Activated naive CD4-positive, alpha-beta T cell treated with anti-CD3 and anti-CD28 coated beads, Interleukin-2, amount 50 U/mL, for 24 hours (primary cell): Measurements from ENCODE around the gene STOX1.
"Not testable (repeated sequence)": the region's sequence is repeated elsewhere in the genome, so short reads cannot be mapped to it uniquely, and the experiment has no call there.

ENCODE experiments used
- H3K27ac Mint-ChIP-seq: one replicate; pipeline ENCODE4 v1.8.0; 2021; ENCODE audit warnings: mild to moderate bottlenecking, mixed read lengths
- H3K27me3 Mint-ChIP-seq: one replicate; pipeline ENCODE4 v1.8.0; 2021; ENCODE audit warnings: mixed read lengths
- H3K36me3 Mint-ChIP-seq: one replicate; pipeline ENCODE4 v1.8.0; 2021; ENCODE audit warnings: mixed read lengths
- H3K4me1 Mint-ChIP-seq: one replicate; pipeline ENCODE4 v1.8.0; 2021; ENCODE audit warnings: mixed read lengths
- H3K4me3 Mint-ChIP-seq: one replicate; pipeline ENCODE4 v1.8.0; 2021; ENCODE audit warnings: mild to moderate bottlenecking, mixed read lengths
- H3K9me3 Mint-ChIP-seq: one replicate; pipeline ENCODE4 v1.8.0; 2021; ENCODE audit warnings: mixed read lengths

STOX1 gene

DNA sequence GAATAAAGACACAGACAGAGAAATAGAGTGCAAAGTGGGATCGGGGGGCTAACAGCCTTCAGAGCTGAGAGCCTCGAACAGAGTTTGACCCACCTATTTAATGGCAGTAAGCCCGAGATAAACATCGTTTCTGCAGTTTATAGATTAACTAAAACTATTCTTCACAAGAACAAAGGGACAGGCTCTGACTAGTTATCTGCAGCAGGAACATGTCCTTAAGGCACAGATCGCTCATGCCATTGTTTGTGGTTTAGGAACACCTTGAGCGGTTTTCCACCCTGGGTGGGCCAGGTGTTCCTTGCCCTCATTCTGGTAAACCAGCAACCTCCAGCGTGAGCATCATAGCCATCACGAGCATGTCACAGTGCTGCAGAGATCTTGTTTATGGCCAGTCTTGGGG is 40.8 kb downstream of the STOX1 start:
- H3K4me3 Mint-ChIP-seq, H3K27ac Mint-ChIP-seq, H3K9me3 Mint-ChIP-seq, H3K36me3 Mint-ChIP-seq, H3K27me3 Mint-ChIP-seq: not testable (repeated sequence)
- peaks cover 12% of the 10 kb centered on the region for H3K4me1 Mint-ChIP-seq

DNA sequence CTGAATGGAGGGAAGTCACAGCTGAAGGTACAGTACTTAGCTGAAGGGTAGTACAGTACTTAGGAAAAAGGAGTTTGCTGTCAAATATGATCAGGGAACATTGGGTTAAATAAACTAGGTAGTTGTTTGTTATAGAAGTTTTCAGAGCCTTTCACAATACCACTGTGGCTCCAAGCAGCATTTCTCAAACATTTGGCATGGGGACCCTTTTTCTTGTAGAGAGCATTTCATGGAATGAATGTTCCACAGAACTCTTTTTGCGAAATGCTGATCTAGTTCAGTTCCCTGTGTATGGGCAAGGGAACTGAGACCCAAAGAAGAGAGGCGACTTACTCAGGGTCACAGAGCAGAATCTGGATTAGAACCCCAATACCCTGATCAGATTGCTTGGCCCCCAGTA is 42.3 kb downstream of the STOX1 start:
- Mint-ChIP-seq H3K36me3 (peaks cover 3% of the 10 kb centered on the region), H3K4me3 (no peak overlapping the region), H3K4me1 (peaks cover 12% of the 10 kb centered on the region), H3K27ac (no peak overlapping the region), H3K27me3 (no peaks in the 10 kb centered on the region), H3K9me3 (peaks cover 5% of the 10 kb centered on the region)

DNA sequence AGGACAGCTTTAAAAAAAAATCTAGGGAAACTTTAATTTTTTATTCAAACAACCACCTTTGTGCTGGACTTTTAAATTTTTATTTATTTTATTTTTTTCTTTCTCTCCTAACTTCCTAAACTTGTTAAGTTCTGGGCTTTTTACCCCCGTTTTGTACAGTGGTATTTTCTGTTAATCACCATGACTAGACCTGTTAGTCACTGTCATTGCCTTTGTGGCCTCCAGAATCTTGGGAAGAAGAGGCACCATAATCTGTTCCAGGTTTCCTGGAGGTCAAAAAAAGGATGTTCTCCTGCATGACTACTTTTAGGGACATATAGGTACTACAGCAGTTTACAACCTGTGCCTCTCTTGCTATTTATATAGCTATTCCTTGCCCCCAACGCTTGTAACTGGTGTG is 42.7 kb downstream of the STOX1 start:
- Mint-ChIP-seq H3K9me3 (peaks cover 5% of the 10 kb centered on the region), H3K4me3 (no peak overlapping the region), H3K27ac (no peak overlapping the region), H3K4me1 (peaks cover 12% of the 10 kb centered on the region), H3K27me3 (no peaks in the 10 kb centered on the region), H3K36me3 (peaks cover 3% of the 10 kb centered on the region)

DNA sequence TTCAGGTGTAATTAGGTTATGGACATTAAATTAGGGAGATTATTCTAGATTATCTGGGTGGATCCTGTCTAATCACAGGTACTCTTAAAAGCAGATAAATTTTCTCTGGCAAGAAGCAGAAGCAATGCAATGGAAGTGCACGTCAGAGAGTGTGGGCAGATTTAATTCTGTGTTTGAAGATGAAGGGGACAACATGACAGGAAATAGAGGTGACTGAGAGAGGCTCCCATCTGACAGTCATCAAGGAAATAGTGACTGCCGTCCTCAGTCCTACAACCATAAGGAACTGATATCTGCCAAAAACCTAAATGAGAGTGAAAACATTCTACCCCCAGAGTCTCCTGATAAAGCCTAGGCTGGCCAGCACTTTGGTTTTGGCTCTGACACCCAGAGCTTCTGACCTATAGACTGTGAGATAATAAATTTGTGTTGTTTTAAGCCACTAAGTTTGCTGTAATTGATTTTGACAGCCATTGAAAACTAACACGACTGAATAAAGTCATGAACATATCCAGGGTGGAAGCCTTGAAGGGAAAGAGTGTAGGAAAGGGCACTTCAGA is 43.3 kb downstream of the STOX1 start:
- peaks cover 5% of the 10 kb centered on the region for H3K9me3 Mint-ChIP-seq
- H3K4me1 Mint-ChIP-seq, result peaks cover 12% of the 10 kb centered on the region
- no peaks in the 10 kb centered on the region for H3K27me3 Mint-ChIP-seq
- peaks cover 3% of the 10 kb centered on the region for H3K36me3 Mint-ChIP-seq
- H3K4me3 Mint-ChIP-seq, result no peak overlapping the region
- H3K27ac Mint-ChIP-seq, result peak overlapping the region; percentile 71

DNA sequence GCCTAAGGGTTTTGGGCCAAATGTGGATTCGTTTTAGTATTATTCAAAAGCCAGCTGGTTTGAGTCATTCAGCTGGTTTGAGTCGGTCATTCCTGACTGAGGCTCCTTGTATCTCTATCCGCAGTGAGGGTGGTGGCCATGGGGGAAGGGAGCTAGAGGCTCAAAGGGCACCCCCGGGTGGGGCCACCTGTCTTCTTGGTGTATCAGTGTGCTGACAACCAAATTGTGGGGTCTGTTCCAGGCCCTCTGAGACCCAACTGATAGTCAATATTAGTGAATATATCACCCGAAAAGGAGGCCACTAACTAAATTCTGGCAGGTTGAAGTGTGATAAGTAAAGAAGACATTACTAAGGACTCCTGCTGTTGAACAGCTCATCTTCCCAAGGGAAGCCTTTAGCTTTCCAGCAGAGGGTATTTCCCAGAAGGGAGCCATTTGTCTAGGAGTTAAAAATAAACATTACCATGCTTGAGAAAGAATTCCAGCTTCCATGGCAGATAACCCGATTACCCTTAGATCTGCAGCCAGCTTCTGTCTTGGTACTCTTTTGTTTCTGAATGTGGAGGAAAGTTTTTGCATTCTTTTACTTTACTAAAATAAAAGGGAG is 43.9 kb downstream of the STOX1 start:
- peak overlapping the region; percentile 71 for H3K27ac Mint-ChIP-seq
- peaks cover 12% of the 10 kb centered on the region for H3K4me1 Mint-ChIP-seq
- peaks cover 5% of the 10 kb centered on the region for H3K9me3 Mint-ChIP-seq
- no peak overlapping the region for H3K4me3 Mint-ChIP-seq
- peaks cover 3% of the 10 kb centered on the region for H3K36me3 Mint-ChIP-seq
- no peaks in the 10 kb centered on the region for H3K27me3 Mint-ChIP-seq

DNA sequence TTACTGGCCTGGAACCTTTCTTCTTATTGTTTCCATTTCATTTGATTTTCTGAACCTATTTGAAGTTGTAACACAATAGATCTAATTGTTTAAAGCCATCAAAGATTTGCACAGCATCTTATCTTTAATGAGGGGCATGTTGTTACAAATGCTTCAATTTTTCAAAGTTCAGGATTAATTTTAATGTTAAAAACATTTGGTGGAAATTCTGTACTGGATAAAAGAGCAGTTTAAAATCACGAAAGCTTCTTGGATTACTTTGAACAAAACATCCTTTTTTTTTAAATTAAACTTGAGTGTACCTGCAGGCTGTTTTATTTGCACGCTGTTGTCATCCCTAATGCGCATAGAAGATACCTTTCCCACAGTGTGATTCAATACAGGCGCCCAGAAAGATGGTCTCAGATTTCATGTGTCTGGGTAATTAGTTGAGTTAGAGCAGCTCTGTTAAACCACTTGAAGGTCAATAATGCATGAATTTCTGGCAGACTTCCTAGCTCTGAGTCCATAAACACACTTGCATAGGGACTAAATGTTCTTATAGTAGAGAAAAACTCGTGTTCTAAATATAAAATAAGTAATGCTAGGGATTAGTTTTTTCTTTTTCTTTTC is 44.5 kb downstream of the STOX1 start:
- H3K36me3 Mint-ChIP-seq, result peaks cover 3% of the 10 kb centered on the region
- no peak overlapping the region for H3K4me3 Mint-ChIP-seq
- H3K4me1 Mint-ChIP-seq, result peaks cover 12% of the 10 kb centered on the region
- H3K27me3 Mint-ChIP-seq, result no peaks in the 10 kb centered on the region
- no peak overlapping the region for H3K27ac Mint-ChIP-seq
- peaks cover 5% of the 10 kb centered on the region for H3K9me3 Mint-ChIP-seq

DNA sequence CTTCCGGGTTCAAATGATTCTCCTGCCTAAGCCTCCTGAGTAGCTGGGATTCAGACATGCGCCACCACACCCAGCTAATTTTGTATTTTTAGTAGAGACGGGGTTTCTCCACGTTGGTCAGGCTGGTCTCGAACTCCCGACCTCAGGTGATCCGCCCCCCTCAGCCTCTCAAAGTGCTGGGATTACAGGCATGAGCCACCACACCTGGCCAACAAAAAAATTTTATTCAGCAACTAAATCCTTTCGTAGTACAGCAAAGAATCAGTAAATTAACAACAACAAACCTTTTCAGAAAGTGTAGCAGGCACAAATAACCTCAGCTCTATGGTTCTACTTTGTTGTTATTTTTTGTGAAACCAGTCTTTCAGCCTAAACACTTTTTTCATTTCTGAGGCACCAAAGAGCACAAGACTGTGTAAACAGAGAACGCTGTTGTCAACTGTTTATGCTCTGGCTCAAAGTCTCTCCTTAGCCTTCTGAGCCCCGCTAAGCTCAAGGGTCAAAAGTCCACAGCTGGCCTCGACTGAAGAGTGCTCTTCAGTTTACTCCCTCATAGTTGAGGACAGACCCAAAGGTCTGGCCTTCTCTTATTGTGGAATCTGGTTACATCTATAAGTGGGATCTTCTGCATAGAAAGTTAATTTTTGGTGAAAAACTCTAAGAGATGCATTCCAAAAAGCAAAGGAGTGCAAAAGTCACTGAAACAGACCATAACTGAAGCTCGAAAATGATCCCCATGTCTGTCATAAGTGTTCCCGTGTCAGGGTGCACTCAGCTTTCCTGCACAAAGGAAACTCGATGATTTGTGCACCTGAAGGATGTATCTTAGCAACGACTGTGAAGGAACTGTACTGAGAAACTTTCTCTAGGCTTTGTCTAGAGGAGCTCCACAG is 49.2 kb downstream of the STOX1 start:
- Mint-ChIP-seq H3K27ac (no peak overlapping the region), H3K27me3 (no peaks in the 10 kb centered on the region), H3K4me3 (no peak overlapping the region), H3K36me3 (no peaks in the 10 kb centered on the region), H3K9me3 (no peaks in the 10 kb centered on the region), H3K4me1 (no peaks in the 10 kb centered on the region)

DNA sequence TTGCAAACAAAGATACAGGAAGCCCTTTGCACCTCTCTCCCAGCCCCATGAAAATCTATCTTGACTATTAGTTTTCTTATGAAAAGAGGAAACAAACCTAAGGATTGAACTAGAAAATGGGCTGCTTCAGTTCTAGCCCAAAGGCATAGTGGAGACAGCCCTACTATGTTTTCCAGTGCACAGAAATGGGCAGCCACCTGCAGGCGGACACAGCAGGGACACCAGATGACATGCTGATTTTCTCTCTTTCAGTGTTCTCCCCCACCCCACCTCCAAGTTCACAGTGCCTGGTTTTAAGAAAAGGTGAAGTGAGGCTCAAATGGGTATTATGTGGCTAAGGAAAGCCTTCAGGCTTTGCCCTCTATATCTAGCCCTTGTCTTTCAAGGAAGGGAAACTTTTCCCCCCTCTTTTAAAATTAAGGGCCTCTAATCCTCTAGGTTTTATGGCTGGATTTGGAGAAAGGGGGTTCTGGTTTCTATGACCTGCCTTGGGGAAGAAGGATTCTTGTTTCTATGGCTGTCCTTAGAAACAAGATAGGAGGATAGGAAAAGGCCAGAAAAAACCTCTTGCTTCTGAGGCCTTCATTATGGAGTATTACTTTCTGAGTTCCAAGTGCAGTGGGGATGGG is 50.3 kb downstream of the STOX1 start:
- no peaks in the 10 kb centered on the region for H3K4me1 Mint-ChIP-seq
- H3K27ac Mint-ChIP-seq, result no peak overlapping the region
- H3K36me3 Mint-ChIP-seq, result no peaks in the 10 kb centered on the region
- H3K9me3 Mint-ChIP-seq, result no peaks in the 10 kb centered on the region
- H3K4me3 Mint-ChIP-seq, result no peak overlapping the region
- no peaks in the 10 kb centered on the region for H3K27me3 Mint-ChIP-seq

DNA sequence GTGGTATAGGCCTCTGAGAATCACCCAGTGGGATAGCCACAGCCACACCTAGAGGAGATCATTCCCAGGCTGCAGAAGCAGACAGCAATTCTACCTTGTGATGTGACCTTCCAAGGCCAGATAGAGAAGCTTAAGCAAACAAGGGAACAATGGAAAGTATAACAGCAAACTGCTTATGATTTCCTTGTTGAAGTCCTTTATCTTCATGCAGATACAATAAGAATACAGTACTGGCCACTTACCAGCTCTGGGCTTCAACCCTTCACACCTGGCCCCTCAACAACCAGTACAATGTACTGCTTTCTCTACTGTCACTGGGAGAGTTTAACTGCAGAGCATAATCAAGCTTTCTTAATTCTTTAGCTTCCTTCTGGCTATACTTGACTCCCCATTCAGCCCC is 51.2 kb downstream of the STOX1 start:
- H3K36me3 Mint-ChIP-seq, result no peaks in the 10 kb centered on the region
- no peaks in the 10 kb centered on the region for H3K9me3 Mint-ChIP-seq
- H3K27ac Mint-ChIP-seq, result no peak overlapping the region
- no peaks in the 10 kb centered on the region for H3K4me1 Mint-ChIP-seq
- H3K4me3 Mint-ChIP-seq, result no peak overlapping the region
- no peaks in the 10 kb centered on the region for H3K27me3 Mint-ChIP-seq

DNA sequence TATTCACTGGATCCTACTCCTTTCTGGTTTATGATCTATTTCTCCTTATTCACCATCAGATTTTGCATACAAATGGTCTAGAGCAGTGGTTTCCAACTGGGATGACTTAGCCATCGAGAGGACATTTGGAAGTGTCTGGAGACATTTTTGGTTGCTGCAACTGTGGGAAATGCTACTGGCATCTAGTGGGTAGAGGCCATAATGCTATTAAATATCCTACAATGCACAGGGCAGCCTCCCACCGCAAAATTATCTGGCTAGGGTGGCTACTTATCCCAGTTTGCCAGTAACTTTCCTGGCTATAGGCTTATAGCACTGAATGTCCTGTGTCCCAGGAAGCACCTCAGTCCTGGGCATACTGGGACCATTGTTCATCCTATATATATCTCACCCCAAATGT is 52.3 kb downstream of the STOX1 start:
- no peaks in the 10 kb centered on the region for H3K4me1 Mint-ChIP-seq

DNA sequence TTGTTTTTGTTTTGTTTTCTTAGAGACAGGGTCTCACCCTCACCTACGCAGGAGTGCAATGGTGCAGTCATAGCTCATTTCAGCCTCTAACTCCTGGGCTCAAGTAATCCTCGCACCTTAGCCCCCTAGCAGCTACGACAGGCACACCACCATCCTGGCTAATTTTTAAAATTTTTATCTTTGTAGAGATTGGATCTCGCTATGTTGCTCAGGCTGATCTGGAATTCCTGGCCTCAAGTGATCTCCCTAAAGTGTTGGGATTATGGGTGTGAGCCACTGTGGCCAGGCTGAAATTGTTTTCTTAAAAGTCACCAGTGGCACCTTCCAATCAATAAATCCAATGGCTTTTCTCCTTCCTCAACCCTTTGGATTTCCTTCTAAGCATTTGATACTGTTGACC is 52.9 kb downstream of the STOX1 start:
- Mint-ChIP-seq H3K4me3 (no peak overlapping the region), H3K36me3 (peaks cover 1% of the 10 kb centered on the region), H3K4me1 (no peaks in the 10 kb centered on the region), H3K9me3 (no peaks in the 10 kb centered on the region), H3K27me3 (no peaks in the 10 kb centered on the region), H3K27ac (no peak overlapping the region)

More for the DNA sequence above, 52.3 kb downstream of the STOX1 start:
- Mint-ChIP-seq H3K27ac (no peak overlapping the region), H3K9me3 (no peaks in the 10 kb centered on the region), H3K36me3 (peaks cover under 1% of the 10 kb centered on the region), H3K27me3 (no peaks in the 10 kb centered on the region), H3K4me3 (no peak overlapping the region)

DNA sequence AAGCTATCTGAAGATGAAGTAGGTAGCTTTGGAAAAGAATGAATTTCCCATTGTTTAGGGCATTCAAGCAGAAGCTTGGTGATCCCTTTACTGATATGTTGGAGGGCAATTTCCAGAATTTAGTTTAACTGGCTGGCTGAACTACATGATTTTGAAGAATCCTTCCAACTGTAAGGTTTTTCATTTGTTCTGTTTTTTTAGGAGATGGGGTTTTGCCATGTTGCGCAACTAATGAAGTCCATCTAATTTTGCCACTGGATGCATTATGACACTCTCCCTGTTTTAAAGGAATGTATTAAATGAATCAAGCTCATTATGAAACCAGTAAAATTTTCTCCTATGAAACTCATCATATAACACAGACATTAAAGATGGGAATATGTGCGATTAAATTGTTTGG is 67.7 kb downstream of the STOX1 start:
- Mint-ChIP-seq H3K36me3 (no peaks in the 10 kb centered on the region), H3K27ac (no peak overlapping the region), H3K9me3 (no peaks in the 10 kb centered on the region), H3K4me3 (no peak overlapping the region), H3K27me3 (no peaks in the 10 kb centered on the region), H3K4me1 (peaks cover 3% of the 10 kb centered on the region)

DNA sequence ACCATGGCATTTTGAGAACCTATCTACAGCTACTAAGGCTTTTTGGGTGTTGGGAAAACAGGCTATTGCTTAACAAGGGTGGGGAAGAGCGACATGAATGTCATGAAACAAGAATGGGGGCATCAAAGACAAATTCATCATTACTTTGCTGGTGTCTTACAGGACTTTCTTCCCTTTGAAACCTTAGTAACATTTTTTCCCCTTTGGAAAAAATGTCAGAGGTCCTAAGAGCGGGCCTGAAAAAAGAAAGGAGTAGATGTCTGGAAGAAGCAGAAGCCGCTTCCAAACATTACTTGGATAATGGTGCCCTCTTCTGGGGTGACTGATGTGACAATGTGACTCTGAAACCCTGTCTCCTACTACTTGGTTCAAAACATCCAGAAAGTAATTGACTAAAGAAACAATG is 70.0 kb downstream of the STOX1 start:
- peaks cover 10% of the 10 kb centered on the region for H3K4me1 Mint-ChIP-seq
- H3K27ac Mint-ChIP-seq, result no peak overlapping the region
- H3K36me3 Mint-ChIP-seq, result peaks cover under 1% of the 10 kb centered on the region
- no peaks in the 10 kb centered on the region for H3K27me3 Mint-ChIP-seq
- no peaks in the 10 kb centered on the region for H3K9me3 Mint-ChIP-seq
- no peak overlapping the region for H3K4me3 Mint-ChIP-seq

DNA sequence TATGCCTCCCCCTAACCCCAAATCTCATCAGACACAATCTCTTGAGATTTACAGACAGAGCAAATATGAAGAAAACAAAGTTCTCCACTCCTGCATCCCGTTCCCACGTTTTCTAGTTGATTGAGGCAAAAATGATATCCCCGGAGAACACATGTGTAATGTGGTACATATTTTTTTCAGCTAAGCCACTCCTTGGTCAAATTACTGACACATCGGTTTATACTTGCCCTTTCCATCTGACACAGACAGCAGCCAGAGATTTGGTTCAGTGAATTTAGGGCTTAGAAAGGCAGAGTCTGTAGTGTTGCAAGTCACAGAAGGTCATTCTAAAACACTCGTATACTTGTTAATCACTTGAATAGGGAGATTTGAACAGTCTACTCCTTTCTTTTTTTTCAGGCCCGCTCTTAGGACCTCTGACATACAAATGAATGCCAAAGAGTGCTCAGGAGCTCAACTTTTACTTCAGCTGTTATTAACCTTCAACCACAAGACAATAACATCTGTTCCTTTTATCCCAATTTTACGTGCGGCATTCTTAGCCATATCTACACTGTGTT is 71.9 kb downstream of the STOX1 start:
- Mint-ChIP-seq H3K4me3 (peak overlapping the region; percentile 1), H3K4me1 (peaks cover 23% of the 10 kb centered on the region), H3K27me3 (no peaks in the 10 kb centered on the region), H3K36me3 (peaks cover 8% of the 10 kb centered on the region), H3K27ac (peak overlapping the region; percentile 26), H3K9me3 (no peaks in the 10 kb centered on the region)

DNA sequence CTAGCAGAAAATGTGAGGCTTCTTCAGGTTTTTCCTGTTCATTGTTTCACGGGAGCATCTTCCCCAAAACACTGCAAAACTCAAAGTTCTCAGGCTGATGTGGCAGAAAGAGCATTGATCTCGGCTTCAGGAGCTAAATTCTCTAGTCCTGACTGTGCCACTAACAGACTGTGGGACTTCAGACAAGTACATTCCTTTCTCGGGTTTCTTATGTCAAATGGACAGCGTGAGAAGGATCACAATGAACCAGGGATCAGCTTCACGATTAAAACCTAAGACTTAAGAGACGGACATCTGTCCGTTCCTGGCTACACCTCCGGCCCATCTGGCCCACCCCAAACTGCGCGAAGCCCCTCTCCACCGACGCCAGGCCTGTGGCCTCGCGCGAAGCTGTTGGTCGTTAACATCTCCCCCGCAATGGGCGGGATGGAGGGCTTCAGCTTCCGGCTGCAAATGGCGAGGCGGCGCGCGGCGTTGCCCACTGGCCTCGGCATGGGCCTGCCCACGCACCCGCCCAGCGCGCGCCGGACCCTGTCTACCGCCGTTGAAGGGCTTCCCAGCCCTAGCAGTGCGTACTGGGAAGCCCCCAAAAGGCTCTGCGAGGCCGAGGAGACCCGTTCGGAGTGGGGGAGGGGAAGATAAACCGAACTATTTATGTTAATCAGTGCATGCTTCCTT is 73.2 kb downstream of the STOX1 start:
- H3K4me1 Mint-ChIP-seq, result peaks cover 34% of the 10 kb centered on the region

More for the DNA sequence above, 73.2 kb downstream of the STOX1 start:
- peaks cover 10% of the 10 kb centered on the region for H3K36me3 Mint-ChIP-seq
- H3K4me3 Mint-ChIP-seq, result peak overlapping the region; percentile 91
- H3K27ac Mint-ChIP-seq, result peak overlapping the region; percentile 99
- H3K27me3 Mint-ChIP-seq, result no peaks in the 10 kb centered on the region
- no peaks in the 10 kb centered on the region for H3K9me3 Mint-ChIP-seq
